GM15510 (cell line): ENCODE results near the gene ANKZF1.

Experiments
- POLR2A ChIP-seq: IDR thresholded peaks from 3 replicates; pipeline ENCODE4 v1.6.1; 2011; ENCODE audit warnings: borderline replicate concordance; ENCODE audit not compliant: insufficient read length; ENCODE audit errors: extremely low read depth

ANKZF1 gene

GRCh38 chr2:219245148-219245898 is 15.7 kb downstream of the ANKZF1 start, which contains the start of the genes GLB1L and STK16:
Gene GLB1L, minus strand, starts transcription at chr2:219245444. Its CDS starts 1,871 bp downstream, at chr2:219243573.
Gene STK16, plus strand, starts transcription at chr2:219245479. Its CDS starts 521 bp downstream, at chr2:219246000.
- TF ChIP-seq POLR2A: peak; percentile 90

- TF ChIP-seq POLR2A: no peak
Measured at GRCh38 chr2:219245899-219246230, 16.3 kb downstream of the ANKZF1 start.

GRCh38 chr2:219246559-219246958 is 17.0 kb downstream of the ANKZF1 start:
- TF ChIP-seq POLR2A: no peak

- TF ChIP-seq POLR2A: no peak
Measured at GRCh38 chr2:219247678-219248642, 18.4 kb downstream of the ANKZF1 start.

GRCh38 chr2:219248845-219249202 is 19.2 kb downstream of the ANKZF1 start:
- no peak for TF ChIP-seq POLR2A

GRCh38 chr2:219249203-219249980 is 19.8 kb downstream of the ANKZF1 start:
- TF ChIP-seq POLR2A: peak; percentile 39

- TF ChIP-seq POLR2A: no peak
Measured at GRCh38 chr2:219250049-219250781, 20.6 kb downstream of the ANKZF1 start.

- no peak for TF ChIP-seq POLR2A
Measured at GRCh38 chr2:219251656-219252055, 22.1 kb downstream of the ANKZF1 start.

GRCh38 chr2:219252084-219252483 is 22.5 kb downstream of the ANKZF1 start:
- TF ChIP-seq POLR2A: no peak

GRCh38 chr2:219252570-219252899 is 22.9 kb downstream of the ANKZF1 start:
- no peak for TF ChIP-seq POLR2A

GRCh38 chr2:219252900-219253752 is 23.5 kb downstream of the ANKZF1 start, which contains the start of gene TUBA4B:
Gene TUBA4B, plus strand, starts transcription at chr2:219253243. Its CDS starts 165 bp downstream, at chr2:219253408.
- peak; percentile 25 for TF ChIP-seq POLR2A

- peak; percentile 99 for TF ChIP-seq POLR2A
Measured at GRCh38 chr2:219253753-219254589, 24.4 kb downstream of the ANKZF1 start, which contains the start of gene TUBA4A. Gene TUBA4A, minus strand, starts transcription at chr2:219253918. Its CDS starts 60 bp downstream, at chr2:219253858.
